IMR-90 (cell line): ENCODE measurements around the gene TMEM63B.

Source experiments
- CTCF ChIP-seq: conservative IDR thresholded peaks from 2 replicates; pipeline ENCODE4 v1.5.1; 2012; ENCODE audit warnings: mild to moderate bottlenecking, low read depth, low read length, improper control_type of control experiment
- MAFK ChIP-seq: IDR thresholded peaks from 2 replicates; pipeline ENCODE4 v1.6.1; 2012; ENCODE audit warnings: low read depth, low read length, improper control_type of control experiment
- MAZ ChIP-seq: IDR thresholded peaks from 2 replicates; pipeline ENCODE4 v1.6.1; 2012; ENCODE audit warnings: low read depth, mild to moderate bottlenecking, low read length, improper control_type of control experiment, moderate library complexity, borderline replicate concordance
- MXI1 ChIP-seq: IDR thresholded peaks from 2 replicates; pipeline ENCODE4 v1.6.1; 2012; ENCODE audit warnings: low read depth, mild to moderate bottlenecking, low read length, moderate library complexity, borderline replicate concordance
- POLR2A ChIP-seq: IDR thresholded peaks from 2 replicates; pipeline ENCODE4 v1.6.1; 2012; ENCODE audit warnings: mild to moderate bottlenecking, low read depth, low read length

GRCh38 chr6:44201638-44202303 lies 74.4 kb downstream of the TMEM63B start:
- no peak for TF ChIP-seq POLR2A
- TF ChIP-seq CTCF = no peak
- TF ChIP-seq MAFK = no peak
- no peak for TF ChIP-seq MXI1
- no peak for TF ChIP-seq MAZ
